ENCODE results near the gene GLT1D1.

The GLT1D1 gene

DNA sequence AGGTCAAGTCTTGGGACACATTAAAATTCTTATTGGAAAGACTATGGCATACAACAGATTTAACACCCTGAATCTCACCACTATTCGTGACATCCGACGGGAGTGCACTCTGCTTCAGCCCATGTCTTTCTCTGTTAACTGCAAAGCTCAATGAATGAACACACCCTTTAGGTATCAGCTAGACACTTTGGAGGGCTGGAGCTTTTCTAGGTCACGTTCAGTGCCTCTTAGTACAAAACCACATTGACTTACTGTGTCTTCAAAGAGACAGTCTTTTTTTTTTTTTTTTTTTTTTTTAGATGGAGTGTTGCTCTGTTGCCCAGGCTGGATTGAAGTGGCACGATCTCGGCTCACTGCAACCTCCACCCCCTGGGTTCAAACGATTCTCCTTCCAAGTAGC, 80.6 kb downstream of the GLT1D1 start:
- no peak overlapping the region for H3K4me3 ChIP-seq (replicated peaks; ENCODE audit: low read depth, low read length)
- no peak for DNase-seq (ENCODE audit: low read depth)
- TF ChIP-seq, protein P1, sequence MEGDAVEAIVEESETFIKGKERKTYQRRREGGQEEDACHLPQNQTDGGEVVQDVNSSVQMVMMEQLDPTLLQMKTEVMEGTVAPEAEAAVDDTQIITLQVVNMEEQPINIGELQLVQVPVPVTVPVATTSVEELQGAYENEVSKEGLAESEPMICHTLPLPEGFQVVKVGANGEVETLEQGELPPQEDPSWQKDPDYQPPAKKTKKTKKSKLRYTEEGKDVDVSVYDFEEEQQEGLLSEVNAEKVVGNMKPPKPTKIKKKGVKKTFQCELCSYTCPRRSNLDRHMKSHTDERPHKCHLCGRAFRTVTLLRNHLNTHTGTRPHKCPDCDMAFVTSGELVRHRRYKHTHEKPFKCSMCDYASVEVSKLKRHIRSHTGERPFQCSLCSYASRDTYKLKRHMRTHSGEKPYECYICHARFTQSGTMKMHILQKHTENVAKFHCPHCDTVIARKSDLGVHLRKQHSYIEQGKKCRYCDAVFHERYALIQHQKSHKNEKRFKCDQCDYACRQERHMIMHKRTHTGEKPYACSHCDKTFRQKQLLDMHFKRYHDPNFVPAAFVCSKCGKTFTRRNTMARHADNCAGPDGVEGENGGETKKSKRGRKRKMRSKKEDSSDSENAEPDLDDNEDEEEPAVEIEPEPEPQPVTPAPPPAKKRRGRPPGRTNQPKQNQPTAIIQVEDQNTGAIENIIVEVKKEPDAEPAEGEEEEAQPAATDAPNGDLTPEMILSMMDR (IDR thresholded peaks at IDR 0.05; ENCODE audit: low read length, missing control alignments) = no peak

DNA sequence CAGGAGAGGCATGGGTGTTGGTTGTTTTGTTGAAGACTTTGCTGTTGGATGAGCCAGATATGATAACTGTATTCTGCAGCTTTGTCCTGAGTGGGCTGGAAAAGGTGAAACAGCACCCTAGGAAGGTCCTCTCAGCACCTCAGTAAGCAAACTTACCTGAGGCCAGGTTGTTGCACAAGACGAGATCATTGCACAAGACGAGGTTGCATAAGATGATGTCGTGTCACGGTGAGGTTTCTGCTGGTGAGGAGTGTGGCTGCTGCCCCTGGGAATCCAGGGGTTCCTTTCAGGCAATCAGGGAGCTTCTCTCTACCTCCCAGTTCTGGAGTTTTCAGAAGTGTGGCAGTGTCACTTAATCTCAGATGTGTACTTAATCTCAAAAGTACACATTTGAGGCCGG, 85.6 kb downstream of the GLT1D1 start:
- no peak overlapping the region for H3K4me3 ChIP-seq (replicated peaks; ENCODE audit: low read depth, low read length)
- DNase-seq (ENCODE audit: low read depth) = no peak
- TF ChIP-seq, protein P1 (IDR thresholded peaks at IDR 0.05; ENCODE audit: low read length, missing control alignments) = no peak

DNA sequence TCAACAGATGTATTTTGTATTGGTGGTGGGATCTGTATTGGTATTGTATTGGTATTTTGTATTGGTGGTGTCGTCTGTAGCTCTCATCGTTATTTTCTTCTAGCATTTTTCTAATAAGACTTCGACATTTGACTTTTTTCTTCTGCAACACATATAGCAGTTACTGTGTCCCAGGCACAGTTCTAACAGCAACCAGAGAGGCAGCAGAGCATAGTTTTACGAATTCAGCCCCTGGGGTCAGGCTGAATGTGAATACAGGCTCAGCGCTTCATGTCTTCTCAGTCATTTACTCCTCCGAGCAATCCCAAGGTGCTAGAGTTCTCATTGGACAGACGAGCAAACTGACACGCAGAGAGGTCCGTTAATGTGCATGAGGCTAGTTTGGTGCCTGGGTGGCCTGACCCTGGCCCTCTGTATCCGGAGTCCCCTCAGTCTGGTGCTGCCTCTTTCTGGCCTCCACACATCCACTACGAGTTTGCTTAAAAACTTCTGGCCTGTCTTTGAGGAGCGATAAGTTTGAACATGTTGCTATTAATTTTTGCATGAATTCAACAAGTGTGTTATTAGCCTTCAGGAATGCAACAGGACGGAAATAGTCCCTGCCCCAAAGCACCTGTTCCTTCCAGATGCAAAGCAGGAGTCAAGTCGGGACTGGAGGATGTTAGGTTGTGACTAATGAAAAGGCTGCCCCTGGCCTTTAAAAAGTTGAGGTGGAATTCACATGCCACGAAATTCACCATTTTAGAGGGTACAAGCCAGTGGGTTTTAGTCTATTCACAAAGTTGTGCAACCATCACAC, 87.0 kb downstream of the GLT1D1 start:
- H3K4me3 ChIP-seq (replicated peaks; ENCODE audit: low read depth, low read length) = no peak overlapping the region
- TF ChIP-seq, protein P1 (IDR thresholded peaks at IDR 0.05; ENCODE audit: low read length, missing control alignments) = no peak
- no peak for DNase-seq (ENCODE audit: low read depth)

DNA sequence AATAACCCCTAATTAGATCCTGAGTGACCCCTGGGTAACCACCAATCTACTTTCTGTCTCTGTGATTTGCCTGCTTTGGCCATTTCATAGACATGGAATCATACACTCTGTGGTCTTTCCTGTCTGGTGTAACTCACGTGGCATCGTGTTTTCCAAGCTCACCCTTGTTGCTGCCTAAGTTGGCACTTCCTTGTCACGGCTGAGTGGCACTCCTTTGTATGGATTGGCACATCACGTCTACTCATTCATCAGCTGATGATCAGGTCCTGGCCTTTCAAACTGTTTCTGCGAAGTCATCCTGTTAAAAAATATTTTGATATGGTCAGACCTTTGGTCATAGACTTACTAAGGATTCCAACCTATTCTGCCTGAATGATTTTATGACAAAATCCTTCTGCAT, 87.7 kb downstream of the GLT1D1 start:
- TF ChIP-seq, protein P1 (IDR thresholded peaks at IDR 0.05; ENCODE audit: low read length, missing control alignments) = no peak
- no peak for DNase-seq (ENCODE audit: low read depth)
- H3K4me3 ChIP-seq (replicated peaks; ENCODE audit: low read depth, low read length) = no peak overlapping the region

DNA sequence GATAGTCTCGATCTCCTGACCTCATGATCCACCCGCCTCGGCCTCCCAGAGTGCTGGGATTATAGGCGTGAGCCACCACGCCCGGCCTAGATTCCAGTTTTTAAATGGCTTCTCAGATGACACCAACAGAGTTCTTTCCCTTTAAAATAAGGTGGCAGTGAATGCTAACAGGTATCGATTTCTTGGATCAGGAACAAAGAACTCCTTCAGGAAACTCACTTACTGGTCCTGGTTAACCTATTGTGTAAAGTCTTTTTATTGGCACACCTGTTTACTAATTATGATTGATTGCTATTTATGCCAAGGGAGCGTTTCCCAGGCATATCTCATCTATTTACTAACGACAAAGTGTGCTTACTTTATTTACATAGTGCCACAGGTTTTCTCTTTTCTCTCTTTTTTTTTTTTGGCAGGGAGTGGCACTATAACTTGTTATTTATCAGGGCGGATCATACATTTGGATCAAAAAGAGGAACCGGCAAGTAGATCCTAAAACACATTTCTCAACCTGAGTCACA, 89.7 kb downstream of the GLT1D1 start:
- DNase-seq (ENCODE audit: low read depth) = no peak
- TF ChIP-seq, protein P1 (IDR thresholded peaks at IDR 0.05; ENCODE audit: low read length, missing control alignments) = no peak
- H3K4me3 ChIP-seq (replicated peaks; ENCODE audit: low read depth, low read length) = no peak overlapping the region

DNA sequence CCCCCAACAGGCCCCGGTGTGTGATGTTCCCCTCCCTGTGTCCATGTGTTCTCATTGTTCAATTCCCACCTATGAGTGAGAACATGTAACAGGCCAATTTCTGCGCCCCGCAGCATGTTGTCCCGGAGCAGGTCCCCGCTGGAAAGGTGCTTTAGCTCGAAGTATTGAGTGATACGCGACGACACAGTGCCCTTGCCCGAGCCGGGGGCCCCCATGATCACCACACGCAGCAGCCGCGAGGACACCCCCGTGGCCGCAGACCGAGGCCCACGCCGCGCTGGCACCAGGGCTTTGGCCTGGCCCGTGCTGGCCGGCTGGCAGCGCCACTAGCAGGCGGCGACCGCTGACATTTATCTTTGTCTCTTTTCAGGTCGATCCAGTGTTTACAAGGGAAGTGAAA, 91.7 kb downstream of the GLT1D1 start:
- TF ChIP-seq, protein P1 (IDR thresholded peaks at IDR 0.05; ENCODE audit: low read length, missing control alignments) = no peak
- no peak for DNase-seq (ENCODE audit: low read depth)
- no peak overlapping the region for H3K4me3 ChIP-seq (replicated peaks; ENCODE audit: low read depth, low read length)

DNA sequence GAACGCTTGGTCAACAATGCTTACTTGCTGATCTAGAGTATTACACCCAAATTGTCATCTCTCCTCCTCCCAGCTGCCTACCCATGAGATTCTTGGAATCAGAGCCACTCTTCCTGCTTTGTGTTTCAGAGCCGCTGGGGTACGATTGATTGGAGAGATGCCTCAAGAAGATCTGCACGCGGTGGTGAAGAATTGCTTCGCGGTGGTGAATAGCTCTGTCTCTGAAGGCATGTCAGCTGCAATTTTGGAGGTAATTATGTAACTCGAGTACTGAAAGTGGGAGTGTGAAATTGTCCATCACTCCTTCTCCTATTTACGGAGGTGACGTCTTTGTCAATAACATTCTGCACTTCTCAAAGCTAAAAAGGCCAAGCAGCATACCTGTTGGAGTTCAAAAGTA, 93.9 kb downstream of the GLT1D1 start:
- no peak for DNase-seq (ENCODE audit: low read depth)
- TF ChIP-seq, protein P1 (IDR thresholded peaks at IDR 0.05; ENCODE audit: low read length, missing control alignments) = no peak
- no peak overlapping the region for H3K4me3 ChIP-seq (replicated peaks; ENCODE audit: low read depth, low read length)
